NT2/D1 (cell line): ENCODE data around the gene MAU2.

Source experiments
- DNase-seq: peaks from one replicate; pipeline ENCODE4 v3.0.0-alpha.2; 2011; ENCODE audit warnings: low read depth, low spot score
- H3K27me3 ChIP-seq: 2 replicates; pipeline ENCODE4 v1.6.0; 2011; ENCODE audit warnings: mild to moderate bottlenecking; ENCODE audit not compliant: insufficient read length, insufficient read depth
- H3K36me3 ChIP-seq: 2 replicates; pipeline ENCODE4 v1.6.1; 2011; ENCODE audit warnings: mild to moderate bottlenecking, low read length, mixed read lengths; ENCODE audit not compliant: insufficient read depth, insufficient read length
- H3K4me1 ChIP-seq: 2 replicates; pipeline ENCODE4 v1.5.1; 2011; ENCODE audit not compliant: insufficient read depth, insufficient read length
- H3K4me3 ChIP-seq: 2 replicates; pipeline ENCODE4 v1.5.1; 2011; ENCODE audit warnings: low read depth; ENCODE audit not compliant: insufficient read length
- H3K9ac ChIP-seq: 2 replicates; pipeline ENCODE4 v1.6.0; 2011; ENCODE audit warnings: low read depth; ENCODE audit not compliant: insufficient read length
- H3K9me3 ChIP-seq: 2 replicates; pipeline ENCODE4 v1.5.1; 2011; ENCODE audit warnings: mild to moderate bottlenecking, low read length; ENCODE audit not compliant: insufficient read depth
- SUZ12 ChIP-seq: IDR thresholded peaks from 2 replicates; pipeline ENCODE4 v1.6.1; 2011; ENCODE audit not compliant: insufficient read length, insufficient read depth; ENCODE audit errors: extremely low read depth
- YY1 ChIP-seq: IDR thresholded peaks from 2 replicates; pipeline ENCODE4 v1.6.1; 2011; ENCODE audit not compliant: insufficient read length, insufficient read depth
- ZNF274 ChIP-seq: IDR thresholded peaks from 2 replicates; pipeline ENCODE4 v1.6.1; 2011; ENCODE audit warnings: mild to moderate bottlenecking, low read depth, low read length

Gene MAU2

GRCh38 chr19:19327672-19328071, 7.0 kb downstream of the MAU2 start:
- DNase-seq, result no peak
- no peaks in the 10 kb centered on the region for H3K4me1 ChIP-seq
- H3K36me3 ChIP-seq, result peaks cover 77% of the 10 kb centered on the region
- H3K4me3 ChIP-seq, result no peak overlapping the region
- TF ChIP-seq YY1 (no peak), SUZ12 (no peak), ZNF274 (no peak)
- H3K9me3 ChIP-seq, result no peaks in the 10 kb centered on the region
- H3K27me3 ChIP-seq, result no peaks in the 10 kb centered on the region
- no peak overlapping the region for H3K9ac ChIP-seq

- Histone ChIP-seq H3K9me3 (no peaks in the 10 kb centered on the region), H3K4me3 (no peak overlapping the region), H3K27me3 (no peaks in the 10 kb centered on the region), H3K4me1 (no peaks in the 10 kb centered on the region), H3K9ac (no peak overlapping the region), H3K36me3 (peaks cover 78% of the 10 kb centered on the region)
- TF ChIP-seq SUZ12 (no peak), ZNF274 (no peak), YY1 (no peak)
- DNase-seq, result no peak
Measured at GRCh38 chr19:19329126-19329525, 8.5 kb downstream of the MAU2 start.

GRCh38 chr19:19334063-19334988, 13.7 kb downstream of the MAU2 start:
- TF ChIP-seq ZNF274 (no peak), SUZ12 (no peak), YY1 (no peak)
- H3K36me3 ChIP-seq, result peaks cover 87% of the 10 kb centered on the region
- DNase-seq, result no peak

GRCh38 chr19:19334989-19335344, 14.3 kb downstream of the MAU2 start:
- H3K27me3 ChIP-seq, result no peaks in the 10 kb centered on the region
- H3K9ac ChIP-seq, result no peak overlapping the region
- no peaks in the 10 kb centered on the region for H3K9me3 ChIP-seq
- DNase-seq, result no peak
- TF ChIP-seq SUZ12 (no peak), YY1 (no peak), ZNF274 (no peak)
- H3K4me3 ChIP-seq, result no peak overlapping the region
- H3K4me1 ChIP-seq, result no peaks in the 10 kb centered on the region
- H3K36me3 ChIP-seq, result peaks cover 83% of the 10 kb centered on the region

More at GRCh38 chr19:19334063-19334988, 13.7 kb downstream of the MAU2 start:
- Histone ChIP-seq H3K9me3 (no peaks in the 10 kb centered on the region), H3K27me3 (no peaks in the 10 kb centered on the region), H3K4me3 (no peak overlapping the region), H3K9ac (no peak overlapping the region), H3K4me1 (no peaks in the 10 kb centered on the region)

GRCh38 chr19:19335408-19336158, 15.0 kb downstream of the MAU2 start:
- TF ChIP-seq SUZ12 (no peak), YY1 (no peak), ZNF274 (no peak)
- no peak overlapping the region for H3K9ac ChIP-seq
- H3K9me3 ChIP-seq, result no peaks in the 10 kb centered on the region
- no peaks in the 10 kb centered on the region for H3K4me1 ChIP-seq
- H3K36me3 ChIP-seq, result peaks cover 80% of the 10 kb centered on the region
- no peak for DNase-seq
- H3K27me3 ChIP-seq, result no peaks in the 10 kb centered on the region
- no peak overlapping the region for H3K4me3 ChIP-seq

GRCh38 chr19:19336597-19336996, 16.0 kb downstream of the MAU2 start:
- TF ChIP-seq ZNF274, result no peak
- no peak for TF ChIP-seq YY1
- no peak for TF ChIP-seq SUZ12
- Histone ChIP-seq H3K4me1 (no peaks in the 10 kb centered on the region), H3K4me3 (no peak overlapping the region), H3K27me3 (no peaks in the 10 kb centered on the region), H3K9ac (no peak overlapping the region), H3K9me3 (no peaks in the 10 kb centered on the region), H3K36me3 (peaks cover 81% of the 10 kb centered on the region)
- DNase-seq, result no peak

GRCh38 chr19:19337120-19337519, 16.5 kb downstream of the MAU2 start:
- TF ChIP-seq YY1 (no peak), SUZ12 (no peak), ZNF274 (no peak)
- Histone ChIP-seq H3K27me3 (no peaks in the 10 kb centered on the region), H3K9me3 (no peaks in the 10 kb centered on the region), H3K4me1 (peaks cover 3% of the 10 kb centered on the region), H3K4me3 (no peak overlapping the region), H3K36me3 (peaks cover 81% of the 10 kb centered on the region), H3K9ac (no peak overlapping the region)
- DNase-seq, result no peak
